ENCODE data around the gene USO1. TPM values are rescaled to one million over a fixed set of nuclear protein-coding genes. Genes with fewer than 3 reads are reported as not detected.

The USO1 gene
- total and polyA plus RNA-seq, 2 of the 13 experiments (the other 11 are each of a cell fraction or from before 2014, with no cell fraction given), result 52.2 to 87.7 TPM

- no peak for TF ChIP-seq E2F2 (CRISPR knock-in tag; IDR thresholded peaks at IDR 0.05; ENCODE audit: borderline replicate concordance)
- peak; percentile 84 for TF ChIP-seq KLF12 (CRISPR knock-in tag; IDR thresholded peaks at IDR 0.05; ENCODE audit: borderline replicate concordance)
- TF ChIP-seq ZSCAN12 (CRISPR knock-in tag; IDR thresholded peaks at IDR 0.05), result no peak
- TF ChIP-seq MXD1 (CRISPR knock-in tag; IDR thresholded peaks at IDR 0.05), result peak; percentile 42; the same call in 1 of the 2 replicates
- no peak for TF ChIP-seq ZSCAN22 (CRISPR knock-in tag; IDR thresholded peaks at IDR 0.05)
- TF ChIP-seq SKI (IDR thresholded peaks at IDR 0.05; ENCODE audit: partially characterized antibody), result no peak
- no peak; the same call in 1 of the 2 replicates for TF ChIP-seq ZNF264 (CRISPR knock-in tag; IDR thresholded peaks at IDR 0.05)
- TF ChIP-seq NFIB (CRISPR knock-in tag; IDR thresholded peaks at IDR 0.05; ENCODE audit: borderline replicate concordance), result no peak
- TF ChIP-seq SIN3A (IDR thresholded peaks at IDR 0.05; ENCODE audit: borderline replicate concordance, low read depth, low read length), result no peak
- TF ChIP-seq ZNF670 (CRISPR knock-in tag; IDR thresholded peaks at IDR 0.05; ENCODE audit: borderline replicate concordance), result no peak
- TF ChIP-seq ZFP82 (CRISPR knock-in tag; IDR thresholded peaks at IDR 0.05; ENCODE audit: borderline replicate concordance), result no peak; the same call in 1 of the 2 replicates
- no peak for TF ChIP-seq ZXDC (CRISPR knock-in tag; IDR thresholded peaks at IDR 0.05)
- TF ChIP-seq ZKSCAN8 (CRISPR knock-in tag; IDR thresholded peaks at IDR 0.05; ENCODE audit: borderline replicate concordance), result no peak
- 0 out of 4 replicates have a peak, but pooled peaks of 1 of the 2 experiments have one; percentile 8 for TF ChIP-seq NR2F1 (CRISPR knock-in tag; IDR thresholded peaks at IDR 0.05)
- TF ChIP-seq TRAFD1 (CRISPR knock-in tag; IDR thresholded peaks at IDR 0.05; ENCODE audit: borderline replicate concordance), result no peak
- peak; percentile 94 for TF ChIP-seq RBFOX2 (IDR thresholded peaks at IDR 0.05; ENCODE audit: low read depth, low read length)
- no peak for TF ChIP-seq ZNF562 (CRISPR knock-in tag; IDR thresholded peaks at IDR 0.05; ENCODE audit: borderline replicate concordance)
- no peak for TF ChIP-seq TCF7L2 (IDR thresholded peaks at IDR 0.05; ENCODE audit: low read depth, low read length)
- peak; percentile 84; the same call in 1 of the 2 replicates for TF ChIP-seq CSRNP1 (CRISPR knock-in tag; IDR thresholded peaks at IDR 0.05)
Measured at GRCh38 chr4:75724867-75725724, 719 bp downstream of the USO1 start (continued).
